GM12874 (cell line): Measurements from ENCODE around the gene EPHA7.

ENCODE experiments used
- TF ChIP-seq, protein P1 (sequence below): IDR thresholded peaks from 2 replicates; pipeline ENCODE4 v1.5.1; 2011; ENCODE audit warnings: low read depth, mild to moderate bottlenecking, control low read depth, low read length, moderate library complexity; ENCODE audit not compliant: insufficient read depth

EPHA7 gene

DNA sequence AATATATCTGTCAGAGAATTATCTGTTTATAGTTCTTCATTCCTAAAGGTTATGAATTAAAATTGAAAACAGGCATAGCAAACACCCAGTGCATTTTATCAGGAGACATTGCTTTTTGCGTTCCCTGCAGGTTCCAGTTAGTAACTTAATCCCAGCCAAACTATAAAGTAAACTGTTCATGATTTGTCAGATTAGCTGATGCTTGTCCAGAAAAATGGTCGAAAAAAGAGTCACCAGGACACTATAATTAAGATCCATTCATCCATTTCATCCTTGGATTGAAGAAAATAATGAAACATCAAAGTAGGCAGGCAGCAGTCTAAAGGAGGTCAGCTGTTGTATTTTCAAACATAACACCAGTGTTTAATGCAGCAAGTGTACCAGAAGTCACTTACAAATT is 75.9 kb downstream of the EPHA7 start:
- TF ChIP-seq, protein P1, sequence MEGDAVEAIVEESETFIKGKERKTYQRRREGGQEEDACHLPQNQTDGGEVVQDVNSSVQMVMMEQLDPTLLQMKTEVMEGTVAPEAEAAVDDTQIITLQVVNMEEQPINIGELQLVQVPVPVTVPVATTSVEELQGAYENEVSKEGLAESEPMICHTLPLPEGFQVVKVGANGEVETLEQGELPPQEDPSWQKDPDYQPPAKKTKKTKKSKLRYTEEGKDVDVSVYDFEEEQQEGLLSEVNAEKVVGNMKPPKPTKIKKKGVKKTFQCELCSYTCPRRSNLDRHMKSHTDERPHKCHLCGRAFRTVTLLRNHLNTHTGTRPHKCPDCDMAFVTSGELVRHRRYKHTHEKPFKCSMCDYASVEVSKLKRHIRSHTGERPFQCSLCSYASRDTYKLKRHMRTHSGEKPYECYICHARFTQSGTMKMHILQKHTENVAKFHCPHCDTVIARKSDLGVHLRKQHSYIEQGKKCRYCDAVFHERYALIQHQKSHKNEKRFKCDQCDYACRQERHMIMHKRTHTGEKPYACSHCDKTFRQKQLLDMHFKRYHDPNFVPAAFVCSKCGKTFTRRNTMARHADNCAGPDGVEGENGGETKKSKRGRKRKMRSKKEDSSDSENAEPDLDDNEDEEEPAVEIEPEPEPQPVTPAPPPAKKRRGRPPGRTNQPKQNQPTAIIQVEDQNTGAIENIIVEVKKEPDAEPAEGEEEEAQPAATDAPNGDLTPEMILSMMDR: no peak

DNA sequence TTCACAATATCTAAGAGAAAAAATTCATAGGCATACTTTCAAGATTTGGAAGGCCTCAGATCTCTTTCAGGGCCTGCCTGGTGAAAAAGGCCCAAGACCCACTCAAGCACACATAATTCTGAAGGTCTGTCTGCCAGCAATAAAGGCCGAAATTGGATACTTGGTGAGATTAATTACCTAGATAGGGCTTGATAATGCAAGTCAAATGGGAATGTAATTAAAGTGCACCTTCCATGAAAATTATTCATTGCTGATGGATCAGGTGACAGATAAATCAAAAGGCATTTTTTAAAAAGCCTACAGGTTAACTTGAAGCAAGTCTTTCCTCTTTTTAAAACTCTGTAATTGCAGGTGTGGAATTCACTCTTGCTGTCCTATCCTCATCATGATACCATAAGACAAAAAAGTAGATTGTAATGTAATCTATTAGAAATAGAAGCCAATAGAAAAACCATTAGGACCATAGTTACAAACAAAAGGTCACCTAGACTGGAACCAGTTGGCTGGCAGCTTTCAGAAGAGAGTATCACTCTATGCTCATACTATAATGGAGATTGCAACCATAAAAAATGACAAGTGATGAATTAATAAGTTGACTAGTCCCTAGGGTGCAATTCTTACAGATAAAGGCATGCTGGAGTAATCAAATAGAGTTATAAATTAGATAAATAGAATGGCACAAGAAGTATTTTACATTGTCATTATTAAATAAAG is 77.3 kb downstream of the EPHA7 start:
- TF ChIP-seq, protein P1: no peak

DNA sequence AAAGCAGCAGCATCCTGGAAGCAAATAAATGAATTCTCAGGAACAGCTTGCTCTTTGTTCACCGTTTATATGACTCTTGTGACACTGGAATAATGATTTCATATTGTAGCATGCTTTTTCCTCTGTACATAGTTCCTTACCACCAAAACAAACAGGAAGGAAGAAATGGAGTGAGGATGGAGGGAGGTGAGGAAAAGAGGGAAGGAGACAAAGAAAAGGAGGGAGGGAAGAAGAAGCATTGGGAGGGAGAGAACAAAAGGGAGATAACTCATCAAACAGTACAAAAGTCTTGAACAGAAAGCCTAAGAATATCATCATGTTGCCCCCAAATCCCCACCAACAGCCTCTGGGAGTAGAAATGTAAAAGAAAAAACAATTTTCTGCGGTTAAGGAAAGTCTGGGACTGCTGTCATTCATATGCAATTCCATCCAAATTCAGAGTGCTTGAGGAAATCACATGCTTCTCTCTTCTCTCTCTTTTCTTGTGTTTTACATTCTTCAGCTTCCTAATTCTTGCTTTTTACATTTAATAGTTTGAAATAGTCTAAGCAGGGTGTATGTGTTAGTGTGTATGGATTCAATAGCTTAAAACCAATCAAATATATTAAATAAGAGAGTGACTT is 81.5 kb downstream of the EPHA7 start:
- TF ChIP-seq, protein P1: no peak

DNA sequence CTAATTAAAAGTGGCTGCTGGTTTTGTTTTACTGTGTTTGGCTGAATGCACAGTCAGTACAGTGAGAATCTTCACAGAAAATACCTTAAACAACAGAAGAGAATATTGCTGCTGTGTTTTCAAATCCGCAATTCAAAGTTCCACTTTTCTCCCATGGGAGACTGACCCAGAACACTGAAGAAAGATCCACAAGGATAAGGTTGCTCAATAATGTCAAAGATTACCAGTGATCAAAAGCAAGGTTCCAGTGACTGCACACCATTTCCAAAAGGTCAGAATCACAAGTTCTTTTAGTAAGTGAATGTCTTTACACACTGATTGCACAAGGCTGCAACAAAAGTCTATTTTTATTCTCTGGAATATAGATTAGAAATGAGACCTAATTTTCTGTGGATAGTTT is 82.3 kb downstream of the EPHA7 start:
- TF ChIP-seq, protein P1: no peak

DNA sequence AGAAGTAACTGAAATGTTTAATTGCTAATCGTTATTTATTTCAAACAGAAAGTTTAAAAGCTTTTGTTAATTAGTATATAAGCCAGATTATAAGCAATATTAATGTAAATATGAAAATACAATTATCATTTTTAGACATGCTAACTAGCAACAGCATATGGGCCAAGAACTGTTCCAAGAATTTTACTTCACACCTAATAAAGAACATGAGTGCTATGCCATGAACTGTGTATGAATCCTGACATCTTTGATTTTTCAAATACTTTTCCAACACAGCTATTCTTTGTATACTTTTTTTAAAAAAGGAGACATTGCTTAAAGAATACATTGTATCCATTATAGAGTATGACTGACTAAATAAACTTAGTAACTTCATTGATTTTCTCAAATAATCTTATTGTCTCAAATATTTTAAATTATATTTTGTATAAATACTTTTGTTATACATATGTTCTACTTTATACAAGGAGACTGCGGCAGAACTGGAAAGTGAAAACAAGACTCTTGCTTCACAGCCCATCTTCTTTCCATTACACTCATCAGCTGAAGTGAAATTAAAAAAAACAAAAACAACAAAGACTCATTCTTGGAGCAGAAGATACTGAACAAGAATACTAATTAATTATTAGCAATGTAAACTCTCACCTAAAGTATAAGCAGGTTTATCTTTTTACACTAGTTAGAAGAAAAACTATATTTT is 89.9 kb downstream of the EPHA7 start:
- TF ChIP-seq, protein P1: no peak

DNA sequence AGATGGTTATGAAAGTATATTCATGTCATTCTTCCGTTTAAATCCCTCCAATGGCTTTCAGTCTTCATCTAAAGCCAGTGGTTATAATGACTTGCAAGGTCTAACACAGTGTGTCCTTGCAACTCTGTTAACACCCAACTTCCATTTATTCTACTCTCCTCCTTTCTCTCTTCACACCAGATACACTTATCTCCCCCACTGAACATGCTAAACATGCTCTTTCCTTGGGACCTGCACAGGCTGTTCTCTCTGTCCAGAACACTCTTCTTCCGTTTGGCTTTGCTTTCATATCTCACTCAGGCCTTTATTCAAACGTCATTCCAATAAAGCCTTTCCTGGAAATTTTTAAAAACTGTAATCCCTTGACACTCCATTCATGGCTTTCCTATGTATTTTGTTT is 91.5 kb downstream of the EPHA7 start:
- TF ChIP-seq, protein P1: no peak

DNA sequence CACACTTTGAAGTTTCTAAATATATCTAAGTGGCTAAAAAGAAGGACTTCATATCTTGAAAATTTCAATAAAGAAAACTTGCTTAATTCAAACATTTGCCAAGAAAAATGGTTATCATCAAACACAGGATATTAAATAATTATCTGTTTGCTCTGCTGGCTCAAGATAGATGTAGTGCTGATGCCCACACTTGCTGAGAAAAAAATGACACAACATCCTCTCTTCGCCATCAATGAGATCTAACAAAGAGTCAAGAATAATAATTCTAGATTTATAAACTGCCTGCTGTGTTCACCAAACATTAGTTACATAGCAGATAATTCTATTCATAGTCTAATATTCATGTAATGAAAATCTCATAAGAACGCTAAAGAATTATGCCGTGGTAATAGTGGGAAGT is 93.6 kb downstream of the EPHA7 start:
- TF ChIP-seq, protein P1: no peak
